Smooth muscle cell (in vitro differentiated cells): Measurements from ENCODE around the gene SP140. TPM values are rescaled to one million over a fixed set of nuclear protein-coding genes. Genes with fewer than 3 reads are reported as not detected.

Source experiments
- DNase-seq: peaks from one replicate; lab custom pipeline; 2025; ENCODE audit not compliant: unreplicated experiment; lab: John Stamatoyannopoulos, UW
- H2AFZ ChIP-seq: fragments of 200-600 bp; sonication (generic); 2 replicates; pipeline ENCODE4 v1.6.0; 2016; ENCODE audit warnings: antibody characterized with exemption, low read depth, mild to moderate bottlenecking
- H3F3A ChIP-seq: fragments of 200-600 bp; sonication (generic); 2 replicates; pipeline ENCODE4 v1.6.0; 2017; ENCODE audit warnings: antibody characterized with exemption, low read depth
- H3K27ac ChIP-seq: fragments of 200-600 bp; sonication (generic); 2 replicates; pipeline ENCODE4 v1.5.1; 2016; ENCODE audit warnings: low read depth, mild to moderate bottlenecking
- H3K27me3 ChIP-seq: fragments of 200-600 bp; sonication (generic); 2 replicates; pipeline ENCODE4 v1.6.1; 2016; ENCODE audit warnings: low read depth, mild to moderate bottlenecking
- H3K36me3 ChIP-seq: fragments of 200-600 bp; sonication (generic); 2 replicates; pipeline ENCODE4 v1.5.1; 2016; ENCODE audit warnings: low read depth
- H3K4me1 ChIP-seq: fragments of 200-600 bp; sonication (generic); 2 replicates; pipeline ENCODE4 v1.5.1; 2016; ENCODE audit warnings: low read depth
- H3K4me2 ChIP-seq: fragments of 200-600 bp; sonication (generic); 2 replicates; pipeline ENCODE4 v1.6.0; 2016; ENCODE audit warnings: mild to moderate bottlenecking
- H3K4me3 ChIP-seq: fragments of 200-600 bp; sonication (generic); 2 replicates; pipeline ENCODE4 v1.5.1; 2016; ENCODE audit warnings: mild to moderate bottlenecking
- H3K79me2 ChIP-seq: fragments of 200-600 bp; sonication (generic); 2 replicates; pipeline ENCODE4 v1.6.0; 2016; ENCODE audit warnings: low read depth, mild to moderate bottlenecking
- H3K9ac ChIP-seq: fragments of 200-600 bp; sonication (generic); 2 replicates; pipeline ENCODE4 v1.6.0; 2016; ENCODE audit warnings: low read depth
- H3K9me3 ChIP-seq: fragments of 200-600 bp; sonication (generic); replicated peaks from 2 replicates; pipeline ENCODE4 v1.5.1; 2016; ENCODE audit warnings: low read depth
- H4K20me1 ChIP-seq: fragments of 200-600 bp; sonication (generic); 2 replicates; pipeline ENCODE4 v1.6.0; 2016; ENCODE audit warnings: low read depth
- CTCF ChIP-seq: fragments of 200-600 bp; sonication (generic); IDR thresholded peaks from 2 replicates; pipeline ENCODE4 v1.5.1; 2017; ENCODE audit warnings: borderline replicate concordance, mild to moderate bottlenecking, antibody characterized with exemption; ENCODE audit not compliant: insufficient read depth, poor library complexity, severe bottlenecking
- WGBS: methylation state at CpG from one replicate; pipeline ENCODE4 v1.1.7; 2016; ENCODE audit warnings: low lambda C conversion rate; 5-methylcytosine and 5-hydroxymethylcytosine counted together
- polyA plus RNA-seq: library from polyadenylated mRNA; unstranded; fragments of >200 nt; fragmentation: Nextera tagmentation; extraction: Ambion mirVana; gene quantifications from 2 replicates; pipeline ENCODE4 v1.2.1, GENCODE V29; 2016
- total RNA-seq: library from RNA; depleted of rRNA; stranded (reverse); fragments of >200 nt; gene quantifications from 2 replicates; pipeline ENCODE4 v1.2.3, GENCODE V29; 2014

The SP140 gene
- 0.04 TPM in 1 of 2 replicates, not detected in the other for total RNA-seq
- polyA plus RNA-seq: not detected in 2 replicates

- Histone ChIP-seq H3K9me3 (no peaks in the 10 kb centered on the region), H3K9ac (no peak within 1 kb of the TSS), H3K27me3 (no peaks in the 10 kb centered on the region), H4K20me1 (no peaks in the 10 kb centered on the region), H3K79me2 (no peaks in the 10 kb centered on the region), H3K4me2 (no peak within 1 kb of the TSS), H3K27ac (no peak within 1 kb of the TSS), H3K36me3 (no peaks in the 10 kb centered on the region), H3F3A (no peaks in the 10 kb centered on the region), H3K4me1 (peaks cover 1% of the 10 kb centered on the region), H3K4me3 (no peak within 1 kb of the TSS), H2AFZ (no peak within 1 kb of the TSS)
- no peak for DNase-seq
- 94% methylated on average over 8 of the region's 8 CpGs for WGBS
- TF ChIP-seq CTCF: no peak
Observed at GRCh38 chr2:230225486-230225885, at the start of gene SP140. Gene SP140, plus strand, starts transcription at chr2:230225736. Its CDS starts 109 bp downstream, at chr2:230225845.

- H3K4me2 ChIP-seq: no peak overlapping the region
- TF ChIP-seq CTCF: no peak
- no peaks in the 10 kb centered on the region for H3K36me3 ChIP-seq
- H3K27ac ChIP-seq: no peak overlapping the region
- no peak overlapping the region for H3K4me3 ChIP-seq
- no peak overlapping the region for H2AFZ ChIP-seq
- no peaks in the 10 kb centered on the region for H3F3A ChIP-seq
- H3K9ac ChIP-seq: no peak overlapping the region
- H3K4me1 ChIP-seq: no peaks in the 10 kb centered on the region
- WGBS: 96% methylated on average over 3 of the region's 3 CpGs
- H3K79me2 ChIP-seq: no peaks in the 10 kb centered on the region
- no peaks in the 10 kb centered on the region for H3K27me3 ChIP-seq
- DNase-seq: no peak
- H4K20me1 ChIP-seq: no peaks in the 10 kb centered on the region
- H3K9me3 ChIP-seq: no peaks in the 10 kb centered on the region
Observed at GRCh38 chr2:230176996-230177395, 48.5 kb upstream of the SP140 start.

- Histone ChIP-seq H3K27ac (no peak overlapping the region), H3K4me2 (no peak overlapping the region), H3K79me2 (no peaks in the 10 kb centered on the region), H2AFZ (no peak overlapping the region), H4K20me1 (no peaks in the 10 kb centered on the region), H3K36me3 (no peaks in the 10 kb centered on the region), H3K4me1 (no peaks in the 10 kb centered on the region), H3K9ac (no peak overlapping the region), H3K4me3 (no peak overlapping the region), H3K9me3 (no peaks in the 10 kb centered on the region), H3K27me3 (no peaks in the 10 kb centered on the region), H3F3A (no peaks in the 10 kb centered on the region)
- DNase-seq: no peak
- WGBS: 96% methylated on average over 7 of the region's 7 CpGs
- no peak for TF ChIP-seq CTCF
Observed at GRCh38 chr2:230178546-230179485, 46.7 kb upstream of the SP140 start.
